HG03135 (cell line): ENCODE results near the gene CERS6.
"Not testable (repeated sequence)": the region's sequence is repeated elsewhere in the genome, so short reads cannot be mapped to it uniquely, and the experiment has no call there.

Source experiments
- ATAC-seq: cut with Tn5 transposase; IDR thresholded peaks from one replicate; pipeline ENCODE4 v1.9.1; 2021; ENCODE audit warnings: mild to moderate bottlenecking, moderate library complexity; ENCODE audit not compliant: unreplicated experiment

CERS6 gene

DNA sequence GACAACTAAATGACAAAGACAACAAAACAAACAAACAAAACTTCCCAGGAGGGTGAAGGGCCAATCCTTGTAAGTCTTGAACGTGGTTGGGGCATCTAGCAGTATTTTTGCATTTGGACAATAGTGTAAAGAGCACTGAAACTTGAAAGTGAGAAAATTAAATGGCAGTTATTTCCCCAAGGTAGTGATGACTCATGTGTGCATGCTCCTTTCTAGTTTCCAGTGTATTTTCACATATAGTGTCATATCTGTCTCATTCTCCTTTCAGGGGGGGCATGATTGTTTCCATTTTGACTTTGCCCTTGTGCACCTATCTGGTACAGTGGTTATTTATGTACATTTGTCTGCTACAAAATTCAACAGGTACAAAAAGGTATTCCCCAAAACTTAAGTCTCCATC is 39.5 kb downstream of the CERS6 start:
- ATAC-seq = peak; percentile 78

DNA sequence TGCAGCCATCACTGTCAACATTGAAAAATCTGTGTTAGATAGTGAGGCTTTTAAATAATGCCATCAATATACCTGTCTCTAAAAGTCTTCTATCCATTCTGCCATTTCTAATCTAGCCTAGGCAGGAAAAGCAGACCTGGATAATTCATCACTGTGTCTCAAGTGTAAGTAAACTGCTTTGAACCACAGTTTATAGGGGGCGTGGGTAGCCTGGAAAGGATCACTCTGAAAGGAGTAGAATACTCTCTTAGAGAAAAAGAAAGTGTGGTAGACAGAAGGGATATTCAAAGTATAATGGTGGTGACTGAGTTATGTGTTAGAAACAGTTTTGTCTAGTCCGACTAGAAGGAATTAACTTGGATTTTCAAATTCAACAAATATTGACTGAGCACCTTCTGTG is 40.8 kb downstream of the CERS6 start:
- no peak for ATAC-seq

DNA sequence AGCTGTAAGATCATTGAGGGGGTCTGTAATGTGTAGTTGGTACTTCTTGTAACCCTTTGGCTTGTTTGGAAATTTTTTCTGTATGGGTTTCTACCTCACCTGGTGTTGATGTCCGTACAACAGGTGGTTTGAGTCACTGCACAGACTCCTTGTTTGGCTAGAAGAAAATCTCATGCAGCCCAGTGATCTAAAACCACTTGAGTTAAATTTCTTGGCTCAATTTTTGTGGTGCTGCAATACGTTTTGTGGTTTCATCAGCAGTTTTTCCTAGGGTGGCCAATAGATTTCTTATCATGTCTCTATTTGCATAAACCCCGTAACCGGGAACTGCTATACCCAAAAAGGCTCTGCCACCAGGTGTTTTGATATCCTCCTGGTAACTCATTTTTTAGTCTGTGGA is 43.4 kb downstream of the CERS6 start:
- ATAC-seq = no peak

DNA sequence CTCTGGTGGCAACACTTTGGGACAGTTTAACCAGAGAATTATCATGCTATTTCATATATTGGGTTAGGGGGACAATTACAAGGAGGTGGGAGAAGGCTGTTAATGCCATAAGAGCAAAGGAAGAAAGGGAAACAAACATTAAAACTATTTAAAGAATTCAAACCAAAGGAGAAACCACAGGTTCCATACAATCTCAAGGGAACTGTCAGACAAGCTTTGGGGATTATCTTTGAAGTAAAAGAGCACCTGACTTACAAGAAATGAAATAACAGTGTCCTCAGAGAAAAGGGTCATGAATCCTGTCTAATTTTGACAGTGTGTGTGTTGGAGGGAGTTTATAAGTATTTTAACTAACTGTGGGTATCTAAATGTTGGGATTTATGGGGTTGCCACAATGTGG is 44.4 kb downstream of the CERS6 start:
- no peak for ATAC-seq

DNA sequence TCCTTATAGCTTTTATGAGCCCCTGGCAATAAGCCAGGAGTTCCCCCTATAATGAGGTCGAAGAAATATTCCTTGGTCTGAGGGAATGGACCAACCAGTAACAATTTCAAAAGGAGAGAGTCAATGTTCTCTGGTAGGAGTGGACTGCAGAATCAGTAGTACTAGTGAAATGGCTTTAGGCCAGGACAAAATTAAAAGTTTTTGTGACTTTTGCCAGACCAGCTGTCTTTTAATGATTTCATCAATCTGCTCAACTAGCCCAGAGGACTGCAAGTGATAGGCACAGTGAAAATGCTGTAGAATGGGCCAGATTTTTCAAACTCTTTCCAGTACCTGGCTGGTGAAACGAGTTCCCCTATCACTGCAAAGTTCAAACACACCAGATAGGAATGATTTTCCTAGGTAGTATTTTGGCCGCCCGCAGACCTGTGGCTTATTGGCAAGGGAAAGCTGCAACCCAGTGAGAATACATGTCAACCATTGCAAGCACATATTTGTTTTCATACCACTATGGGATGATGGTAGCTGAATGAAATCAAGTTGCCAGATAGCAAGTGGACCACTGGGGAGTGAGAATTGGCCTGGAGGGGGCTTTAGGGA is 45.5 kb downstream of the CERS6 start:
- no peak for ATAC-seq

DNA sequence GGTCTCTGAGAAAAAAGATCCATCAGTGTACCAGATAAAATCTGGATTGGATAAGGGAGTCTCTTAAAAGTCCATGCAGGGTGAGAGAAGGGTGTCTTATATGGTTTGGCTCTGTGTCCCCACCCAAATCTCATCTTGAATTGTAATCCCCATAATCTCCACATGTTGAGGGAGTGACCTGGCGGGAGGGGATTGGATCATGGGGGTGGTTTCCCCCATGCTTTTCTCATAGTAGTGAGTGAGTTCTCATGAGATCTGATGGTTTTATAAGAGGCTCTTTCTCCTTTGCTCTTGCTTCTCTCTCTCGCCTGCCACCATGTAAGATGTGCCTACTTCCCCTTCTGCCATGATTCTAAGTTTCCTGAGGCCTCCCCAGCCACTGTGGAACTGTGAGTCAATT is 46.8 kb downstream of the CERS6 start:
- not testable (repeated sequence) for ATAC-seq

DNA sequence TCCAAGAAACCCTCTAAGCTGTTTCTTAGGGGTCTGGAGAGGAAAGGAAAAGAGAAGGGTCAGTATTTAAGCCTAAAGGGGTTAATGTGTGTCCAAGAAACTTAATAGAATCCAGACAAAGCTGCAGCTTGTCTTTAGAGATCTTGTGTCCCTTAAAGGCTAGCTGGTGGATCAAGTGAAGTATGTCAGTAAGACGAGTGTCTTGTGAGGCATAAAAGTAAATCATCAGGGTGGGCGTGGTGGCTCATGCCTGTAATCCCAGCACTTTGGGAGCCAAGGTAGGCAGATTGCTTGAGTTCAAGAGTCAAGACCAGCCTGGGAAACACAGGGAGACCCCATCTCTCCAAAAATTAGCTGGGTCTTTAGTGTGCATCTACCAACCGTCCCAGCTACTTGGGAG is 47.8 kb downstream of the CERS6 start:
- ATAC-seq = no peak

DNA sequence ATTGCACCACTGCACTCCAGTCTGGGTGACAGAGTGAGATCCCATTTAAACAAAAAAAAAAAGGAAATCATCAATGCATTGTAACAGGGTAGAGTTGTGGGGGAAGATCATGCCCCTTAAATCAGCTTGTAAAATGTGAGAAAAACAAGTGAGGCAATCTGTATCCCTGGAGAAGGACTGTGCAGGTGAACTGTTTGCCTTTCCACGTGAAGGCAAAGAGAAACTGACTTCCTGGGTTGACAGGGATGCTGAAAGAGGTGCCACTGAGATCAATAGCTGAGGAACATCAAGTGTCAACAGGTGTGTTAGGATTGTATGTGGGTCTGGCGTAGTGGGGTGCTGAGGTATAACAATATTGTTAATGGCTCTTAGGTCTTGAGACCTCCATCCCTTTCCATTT is 48.3 kb downstream of the CERS6 start:
- no peak for ATAC-seq

DNA sequence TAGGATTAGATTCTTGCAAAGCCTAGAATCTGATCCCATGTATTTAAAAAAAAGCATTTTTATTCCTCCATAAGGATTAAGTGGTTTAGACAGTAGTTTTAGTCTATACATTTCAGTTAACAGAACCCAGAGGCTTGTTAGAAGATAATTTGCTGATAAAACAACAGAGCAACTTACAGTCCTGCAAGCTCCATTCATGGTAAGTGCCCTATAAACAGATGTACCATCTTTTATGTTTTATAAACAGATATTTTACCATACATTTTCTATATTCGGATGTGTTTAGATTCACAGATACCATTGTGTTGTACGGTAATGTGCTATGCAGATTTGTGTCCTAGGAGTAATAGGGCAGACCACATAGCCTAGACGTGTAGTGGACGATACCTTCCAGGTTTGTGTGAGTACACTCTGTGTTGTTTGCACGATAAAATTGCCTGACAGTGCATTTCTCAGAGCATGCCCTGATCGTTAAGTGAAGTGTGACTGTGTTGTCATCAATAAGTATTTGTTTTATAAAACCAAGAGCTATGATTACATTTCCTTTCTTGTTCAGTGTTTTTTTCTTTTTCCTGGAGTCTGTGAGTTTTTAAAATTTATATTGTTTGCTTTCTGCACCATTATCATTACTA is 54.2 kb downstream of the CERS6 start:
- ATAC-seq = no peak

DNA sequence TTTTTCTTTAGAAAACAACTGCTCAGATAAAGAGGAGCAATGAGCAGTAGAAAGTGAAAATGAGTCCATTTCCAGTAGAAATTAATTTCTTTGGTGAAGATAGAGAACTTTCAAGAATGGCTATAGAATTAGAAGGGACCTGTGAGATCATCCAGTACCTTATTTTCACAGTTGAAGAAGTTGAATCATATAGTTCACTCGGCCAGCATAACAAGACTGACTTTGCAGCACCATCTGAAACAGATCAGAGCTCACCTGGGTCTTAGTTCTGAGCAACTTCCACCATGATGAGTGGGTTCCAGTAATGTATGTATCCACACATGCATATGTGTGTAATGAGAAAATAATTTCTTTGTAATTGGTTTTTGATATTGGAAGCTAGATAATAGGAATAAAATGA is 58.6 kb downstream of the CERS6 start:
- ATAC-seq = no peak

DNA sequence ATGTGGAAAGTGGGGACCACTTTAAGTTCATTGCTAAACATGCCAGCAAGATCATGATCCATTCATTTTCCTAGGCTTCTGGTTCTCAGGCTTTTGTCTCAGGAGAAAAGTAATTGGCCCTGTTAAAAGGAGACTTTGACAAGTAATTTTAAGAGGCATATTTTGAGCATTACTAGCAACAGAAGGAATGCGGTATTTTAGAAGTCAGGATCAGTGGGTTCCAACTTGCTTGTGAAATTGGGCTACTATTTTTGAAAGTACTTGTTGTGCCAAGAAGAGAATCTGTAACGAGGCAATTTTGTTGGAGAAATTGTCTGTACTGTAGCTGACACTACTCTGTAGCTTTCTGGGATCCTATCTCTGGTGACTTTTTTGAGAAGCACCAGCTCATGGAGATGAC is 59.4 kb downstream of the CERS6 start:
- ATAC-seq = no peak

DNA sequence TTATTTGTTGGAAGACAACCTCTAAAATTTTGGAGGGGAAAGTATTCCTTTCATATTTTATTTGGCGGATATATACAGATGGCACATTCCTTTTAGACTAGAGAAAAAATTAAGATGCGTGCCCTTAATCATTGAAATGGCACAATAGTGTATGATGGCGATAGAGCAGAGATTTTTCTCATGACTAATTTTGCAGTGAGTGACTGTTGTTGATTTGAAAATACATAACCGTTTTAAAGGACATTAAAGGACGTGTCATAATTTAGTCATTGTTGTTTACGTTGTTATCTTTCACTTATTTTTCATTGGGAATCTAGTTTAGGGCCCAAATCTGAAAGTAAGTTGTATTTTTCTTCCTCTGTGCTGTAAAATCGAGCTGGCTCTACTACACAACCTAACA is 61.7 kb downstream of the CERS6 start:
- ATAC-seq = no peak

DNA sequence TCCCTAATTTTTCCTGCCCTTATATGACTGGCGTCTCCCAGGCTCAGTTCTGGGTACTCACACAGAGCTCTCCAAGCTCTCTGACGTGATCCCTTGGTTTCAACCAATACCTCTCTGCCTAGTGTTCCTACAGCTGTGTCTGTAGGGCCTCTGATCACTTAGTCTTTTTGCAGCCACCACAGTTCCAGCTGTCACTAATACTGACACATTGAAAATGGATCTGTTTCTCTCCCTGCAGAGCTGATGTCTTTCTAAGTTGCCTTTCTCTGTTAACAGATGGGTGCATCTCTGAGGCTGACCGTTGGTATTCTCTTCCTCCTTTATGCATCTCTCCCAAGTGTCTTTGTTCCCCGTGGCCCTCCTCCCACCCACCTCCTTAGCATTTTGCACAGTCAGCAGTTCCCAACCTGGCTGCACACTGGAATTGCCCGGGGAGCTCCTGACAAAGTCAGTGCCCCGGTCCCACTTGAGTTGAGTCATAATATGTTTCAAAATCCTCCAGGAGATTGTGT is 62.5 kb downstream of the CERS6 start:
- no peak for ATAC-seq

DNA sequence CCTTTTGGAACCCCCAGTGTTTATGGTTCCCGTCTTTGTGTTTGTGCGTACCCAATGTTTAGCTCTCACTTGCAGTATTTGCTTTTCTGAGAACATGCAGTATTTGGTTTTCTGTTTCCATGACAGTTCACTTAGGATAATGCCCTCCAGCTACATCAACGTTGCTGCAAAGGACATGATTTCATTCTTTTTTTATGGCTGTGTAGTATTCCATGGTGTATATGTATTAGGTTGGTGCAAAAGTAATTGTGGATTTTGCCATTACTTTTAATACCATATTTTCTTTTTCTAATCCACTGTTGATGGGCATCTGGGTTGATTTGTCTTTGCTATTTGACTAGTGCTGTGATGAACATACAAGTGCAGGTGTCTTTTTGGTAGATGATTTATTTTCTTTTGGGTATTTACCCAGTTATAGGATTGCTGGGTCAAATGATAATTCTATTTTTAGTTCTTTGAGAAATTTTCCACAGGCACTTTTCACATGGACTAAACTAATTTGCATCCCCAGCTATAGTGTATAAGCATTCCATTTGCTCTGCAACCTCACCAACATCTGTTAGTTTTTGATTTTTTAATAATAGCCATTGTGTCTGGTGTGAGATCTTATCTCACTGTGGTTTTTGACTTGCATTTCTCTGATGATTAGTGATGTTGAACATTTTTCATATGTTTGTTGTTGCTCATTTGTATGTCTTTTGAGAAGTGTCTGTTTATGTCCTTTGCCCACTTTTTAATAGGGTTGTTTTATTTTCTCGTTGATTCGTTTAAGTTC is 63.6 kb downstream of the CERS6 start:
- no peak for ATAC-seq

DNA sequence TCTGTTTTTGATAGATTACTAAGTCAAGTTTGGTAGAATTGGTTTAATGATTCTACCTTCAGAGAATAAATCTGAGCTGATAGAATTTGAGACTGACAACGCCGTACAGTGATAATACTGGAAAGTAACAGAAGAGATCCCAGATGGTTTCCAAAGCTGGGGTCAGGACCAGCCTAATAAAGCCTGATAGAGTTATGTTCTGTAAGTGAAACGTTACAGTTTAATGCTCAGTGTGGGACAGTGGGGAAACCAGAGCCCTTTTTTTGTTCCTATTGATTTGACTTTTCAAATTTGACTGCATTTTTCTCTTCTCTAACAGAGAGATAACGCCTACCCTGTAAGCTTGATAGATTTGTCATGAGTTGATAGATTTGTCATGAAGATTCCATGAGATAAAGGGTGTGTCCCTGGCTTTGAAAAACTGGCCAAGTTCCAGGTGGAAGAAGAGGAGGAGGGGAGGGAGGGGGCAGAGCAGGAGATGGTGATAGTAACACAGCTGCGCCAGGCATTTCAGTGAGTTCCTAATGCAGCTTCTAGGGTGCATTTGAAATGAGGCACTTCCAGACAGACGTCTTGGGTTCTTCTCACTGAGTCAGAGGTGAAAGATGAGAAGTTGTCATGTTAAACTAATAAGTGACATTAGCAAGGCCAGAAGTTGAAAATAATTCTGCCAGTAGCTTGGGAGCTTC is 65.1 kb downstream of the CERS6 start:
- ATAC-seq = no peak

DNA sequence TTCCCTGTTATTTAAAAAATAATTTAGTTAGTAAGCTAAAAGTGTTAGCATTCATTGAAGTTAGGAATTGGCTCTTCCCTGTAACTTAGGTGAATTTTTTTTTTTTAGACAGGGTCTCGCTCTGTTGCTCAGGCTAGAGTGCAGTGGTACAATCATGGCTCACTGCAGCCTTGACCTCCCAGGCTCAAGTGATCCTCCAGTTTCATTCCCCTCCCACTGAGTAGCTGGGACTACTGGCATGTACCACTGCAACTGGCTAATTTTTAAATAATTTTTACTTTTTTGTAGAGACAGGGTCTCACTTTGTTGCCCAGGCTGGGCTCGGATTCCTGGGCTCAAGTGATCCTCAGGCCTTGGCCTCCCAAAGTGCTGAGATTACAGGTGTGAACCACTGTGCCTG is 66.4 kb downstream of the CERS6 start:
- no peak for ATAC-seq

DNA sequence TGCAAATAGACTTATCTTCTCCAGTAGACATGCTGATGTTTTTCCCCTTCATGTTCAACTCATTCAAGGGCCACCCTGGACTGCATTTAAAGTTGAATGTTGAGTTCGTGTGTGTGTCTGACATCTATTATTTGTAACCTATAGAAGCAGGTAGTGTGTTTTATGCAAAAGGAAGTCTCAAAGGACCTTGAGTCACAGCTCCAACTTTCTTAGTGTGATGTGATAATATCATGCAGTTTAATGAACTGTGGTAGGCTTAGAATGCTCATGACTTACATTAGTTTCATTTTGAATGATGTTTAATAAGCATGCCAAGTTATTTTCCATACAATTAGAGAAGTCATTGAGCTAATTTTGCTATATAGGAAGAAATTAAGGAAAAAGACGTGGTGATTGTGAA is 67.9 kb downstream of the CERS6 start:
- ATAC-seq = no peak

DNA sequence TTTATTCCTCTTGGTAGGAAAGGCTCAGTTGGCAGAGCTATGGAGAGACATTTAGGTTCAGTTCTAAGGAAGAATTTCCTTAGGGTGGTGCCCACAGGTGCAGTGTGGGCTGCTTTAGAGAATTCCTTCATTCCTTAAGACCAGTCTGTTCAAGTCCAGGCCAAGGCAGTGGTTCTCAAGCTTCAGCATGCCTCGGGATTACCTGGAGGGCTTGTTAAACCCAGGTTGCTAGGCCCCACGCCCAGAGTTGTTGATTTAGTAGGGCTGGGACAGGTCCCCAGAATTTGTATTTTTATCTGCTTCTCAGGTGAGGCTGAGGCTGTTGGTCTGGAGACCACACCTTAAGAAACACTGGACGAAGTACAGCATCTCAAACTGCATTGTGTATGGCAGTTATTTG is 68.9 kb downstream of the CERS6 start:
- no peak for ATAC-seq

DNA sequence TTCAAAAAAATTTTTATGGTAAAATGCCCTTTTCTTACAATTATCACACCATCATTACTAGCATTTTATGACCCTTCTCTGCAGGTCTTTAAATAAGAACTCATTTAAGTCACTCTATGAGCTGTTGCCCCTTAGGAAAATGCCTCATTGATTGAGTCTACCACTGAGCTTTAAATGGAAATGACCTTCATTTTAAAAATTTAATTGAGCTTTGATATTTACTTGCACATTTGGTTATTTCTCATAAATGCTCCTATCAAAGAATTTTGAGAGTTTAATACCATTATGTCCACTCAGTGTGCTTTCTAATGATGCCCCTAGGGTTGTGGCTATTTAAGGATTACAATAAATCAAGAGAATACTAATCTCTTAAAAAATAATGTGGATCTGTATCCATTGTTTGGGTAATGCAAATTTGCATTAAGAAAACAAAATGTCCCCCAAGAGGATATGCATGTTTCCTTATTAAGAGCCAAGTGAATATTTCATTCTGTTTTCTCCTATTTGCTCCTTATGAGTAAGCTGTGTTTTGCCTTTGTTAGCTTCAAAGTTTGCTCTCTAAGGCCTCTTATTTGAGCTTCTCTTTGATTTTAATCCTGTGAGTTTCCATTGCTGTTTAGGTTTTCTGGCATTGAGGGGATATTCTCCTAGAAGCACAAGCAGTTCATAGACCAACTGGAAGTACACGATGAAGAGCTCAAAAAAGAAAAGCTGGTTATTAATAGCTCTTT is 69.8 kb downstream of the CERS6 start:
- no peak for ATAC-seq

DNA sequence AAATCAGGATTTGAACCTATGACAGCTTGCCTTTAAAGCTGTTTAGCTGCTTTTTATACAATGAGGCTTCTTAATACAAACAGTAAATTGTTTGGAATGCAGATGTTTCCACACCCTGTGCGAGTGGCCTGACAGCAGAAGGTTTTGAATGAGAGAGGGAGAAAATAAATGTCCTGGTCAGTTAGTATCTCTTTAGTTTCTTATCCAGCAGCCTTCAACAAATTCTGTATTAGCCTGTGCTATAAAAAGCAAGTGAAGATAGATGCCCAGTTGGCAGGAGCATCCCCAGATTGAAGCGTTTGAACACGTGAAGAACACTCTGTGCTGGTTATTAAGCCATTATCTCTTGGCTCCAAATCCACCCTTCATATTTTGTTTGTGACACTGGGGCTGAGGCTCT is 70.6 kb downstream of the CERS6 start:
- ATAC-seq = no peak

DNA sequence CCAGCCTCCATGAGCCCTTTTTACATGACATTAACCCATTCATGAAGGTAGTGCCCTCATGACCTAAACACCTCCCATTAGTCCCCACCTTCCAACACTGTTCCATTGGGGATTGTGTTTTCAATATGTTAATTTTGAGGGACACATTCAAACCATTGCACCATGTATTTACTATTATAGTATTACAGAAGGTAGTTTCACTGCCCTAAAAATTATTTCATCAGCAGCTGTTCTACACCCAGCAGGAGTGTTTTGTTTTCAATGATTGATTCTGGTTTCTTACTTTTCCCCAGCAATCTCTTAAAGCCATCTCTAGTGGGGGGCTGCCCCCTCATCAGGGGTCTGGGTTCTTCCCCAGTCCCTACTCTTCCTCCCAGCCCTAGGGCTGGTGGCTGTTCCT is 71.9 kb downstream of the CERS6 start:
- ATAC-seq = no peak
